GM12865 (cell line): ENCODE measurements around the gene PTPN2.

Experiments
- DNase-seq: peaks from one replicate; pipeline ENCODE4 v3.0.0; 2010; ENCODE audit warnings: low read depth
- H3K4me3 ChIP-seq: 2 replicates; pipeline ENCODE4 v1.5.1; 2011; ENCODE audit warnings: mild to moderate bottlenecking, low read depth, low read length, control low read depth
- TF ChIP-seq, protein P1 (sequence below): IDR thresholded peaks from 2 replicates; pipeline ENCODE4 v1.5.1; 2011; ENCODE audit warnings: low read length, control low read depth, low read depth, inconsistent platforms; ENCODE audit not compliant: insufficient read depth; ENCODE audit errors: missing control alignments

The PTPN2 gene

GRCh38 chr18:12868576-12868975 lies 15.5 kb downstream of the PTPN2 start:
- no peak overlapping the region for H3K4me3 ChIP-seq
- TF ChIP-seq, protein P1, sequence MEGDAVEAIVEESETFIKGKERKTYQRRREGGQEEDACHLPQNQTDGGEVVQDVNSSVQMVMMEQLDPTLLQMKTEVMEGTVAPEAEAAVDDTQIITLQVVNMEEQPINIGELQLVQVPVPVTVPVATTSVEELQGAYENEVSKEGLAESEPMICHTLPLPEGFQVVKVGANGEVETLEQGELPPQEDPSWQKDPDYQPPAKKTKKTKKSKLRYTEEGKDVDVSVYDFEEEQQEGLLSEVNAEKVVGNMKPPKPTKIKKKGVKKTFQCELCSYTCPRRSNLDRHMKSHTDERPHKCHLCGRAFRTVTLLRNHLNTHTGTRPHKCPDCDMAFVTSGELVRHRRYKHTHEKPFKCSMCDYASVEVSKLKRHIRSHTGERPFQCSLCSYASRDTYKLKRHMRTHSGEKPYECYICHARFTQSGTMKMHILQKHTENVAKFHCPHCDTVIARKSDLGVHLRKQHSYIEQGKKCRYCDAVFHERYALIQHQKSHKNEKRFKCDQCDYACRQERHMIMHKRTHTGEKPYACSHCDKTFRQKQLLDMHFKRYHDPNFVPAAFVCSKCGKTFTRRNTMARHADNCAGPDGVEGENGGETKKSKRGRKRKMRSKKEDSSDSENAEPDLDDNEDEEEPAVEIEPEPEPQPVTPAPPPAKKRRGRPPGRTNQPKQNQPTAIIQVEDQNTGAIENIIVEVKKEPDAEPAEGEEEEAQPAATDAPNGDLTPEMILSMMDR = no peak
- DNase-seq = no peak

DNA sequence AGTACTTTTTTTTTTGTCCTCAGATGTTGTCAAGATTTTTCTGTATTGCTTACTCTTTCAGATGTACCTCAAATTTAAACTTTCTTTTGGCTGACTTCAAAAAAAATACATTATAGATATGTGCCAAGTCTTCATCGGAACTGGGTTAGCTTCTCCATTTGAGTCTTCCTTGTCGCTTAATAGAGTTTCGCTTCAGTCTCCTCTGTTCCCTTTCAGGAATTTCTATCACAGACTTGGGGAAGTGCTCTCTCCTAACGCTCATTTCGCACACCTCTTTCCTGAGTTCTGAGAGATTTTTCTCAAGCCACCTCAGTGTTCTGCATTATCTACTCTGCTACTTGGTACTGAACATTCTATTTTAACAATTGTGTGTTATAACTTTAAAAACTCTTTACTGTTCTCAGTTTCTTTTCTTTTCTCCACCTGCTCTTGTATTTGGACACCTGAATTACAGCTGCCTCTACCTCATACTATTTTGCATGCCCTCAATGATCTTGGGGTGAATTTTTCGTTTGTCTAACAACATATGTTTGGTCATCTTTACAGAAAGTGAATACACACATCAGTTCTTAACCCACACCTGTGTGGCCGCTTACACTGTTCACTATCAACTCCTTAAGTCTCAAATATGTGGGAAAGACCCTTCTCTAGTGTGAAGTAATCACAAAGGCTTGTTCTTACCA lies 16.5 kb downstream of the PTPN2 start:
- peak; percentile 35 for DNase-seq
- TF ChIP-seq, protein P1 = no peak
- no peak overlapping the region for H3K4me3 ChIP-seq

GRCh38 chr18:12863687-12864216 lies 20.3 kb downstream of the PTPN2 start:
- DNase-seq = no peak
- TF ChIP-seq, protein P1 = no peak
- H3K4me3 ChIP-seq = no peak overlapping the region

DNA sequence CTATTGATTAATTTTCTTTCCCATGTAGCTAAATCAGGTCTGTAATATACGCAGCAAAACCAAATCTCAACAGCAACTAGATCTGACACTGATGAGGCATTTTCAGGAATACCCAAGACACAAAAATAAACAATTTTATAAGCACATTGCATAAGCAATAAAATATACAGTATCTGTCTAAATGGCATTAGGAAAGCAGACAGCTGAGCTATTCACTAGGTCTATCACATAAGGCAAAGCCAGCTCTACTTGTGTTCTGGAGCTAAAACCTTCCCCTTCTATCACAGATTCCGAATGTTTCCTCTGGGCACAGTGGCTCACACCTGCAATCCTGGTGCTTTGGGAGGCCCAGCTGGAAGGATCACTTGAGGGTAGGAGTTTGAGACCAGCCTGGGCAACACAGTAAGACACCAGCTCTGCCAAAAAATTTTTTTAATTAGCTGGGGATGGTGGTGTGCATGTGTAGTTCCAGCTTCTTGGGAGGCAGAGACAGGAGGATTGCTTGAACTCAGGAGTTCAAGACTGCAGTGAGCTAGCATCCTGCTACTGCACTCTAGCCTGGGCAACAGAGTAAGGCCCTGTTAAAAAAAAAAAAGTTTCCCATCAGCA lies 21.1 kb downstream of the PTPN2 start:
- no peak for DNase-seq
- TF ChIP-seq, protein P1 = no peak
- no peak overlapping the region for H3K4me3 ChIP-seq

GRCh38 chr18:12862467-12862866 lies 21.6 kb downstream of the PTPN2 start:
- DNase-seq = no peak
- TF ChIP-seq, protein P1 = no peak

DNA sequence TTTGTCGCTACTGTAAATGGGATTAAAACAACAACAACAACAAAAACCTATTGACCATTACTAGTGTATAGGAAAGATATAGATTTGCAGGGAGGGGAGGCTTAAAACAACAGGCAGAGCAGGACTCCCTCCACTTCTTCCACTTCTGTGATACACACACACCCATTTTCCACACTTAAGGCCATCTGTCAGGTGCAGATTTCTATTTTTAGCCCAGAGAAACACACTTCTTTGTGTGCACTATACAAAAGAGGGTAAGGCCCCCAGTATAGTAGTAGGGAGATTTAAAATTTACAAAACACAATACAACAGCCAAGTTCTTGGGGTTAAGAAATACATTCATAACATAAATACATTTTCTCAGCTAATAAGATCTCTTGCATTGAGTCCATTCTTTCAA lies 22.4 kb downstream of the PTPN2 start:
- no peak overlapping the region for H3K4me3 ChIP-seq
- TF ChIP-seq, protein P1 = no peak
- DNase-seq = no peak

More at GRCh38 chr18:12862467-12862866, 21.6 kb downstream of the PTPN2 start:
- no peak overlapping the region for H3K4me3 ChIP-seq
